Non-pigmented ciliary epithelial cell (primary cell): ENCODE results near the gene PTPRN2.
"Not testable (repeated sequence)": the region's sequence is repeated elsewhere in the genome, so short reads cannot be mapped to it uniquely, and the experiment has no call there.

Experiments
- DNase-seq: peaks from one replicate; pipeline ENCODE4 v3.0.0-alpha.2; 2010; ENCODE audit warnings: low read depth

Gene PTPRN2

GRCh38 chr7:158278745-158279320 is 308.8 kb downstream of the PTPRN2 start:
- DNase-seq = no peak

- no peak for DNase-seq
Observed at GRCh38 chr7:158277219-158278141, 310.1 kb downstream of the PTPRN2 start.

GRCh38 chr7:158276414-158277218 is 311.0 kb downstream of the PTPRN2 start:
- no peak for DNase-seq

- DNase-seq = no peak
Observed at GRCh38 chr7:158275711-158276413, 311.8 kb downstream of the PTPRN2 start.

GRCh38 chr7:158274996-158275395 is 312.6 kb downstream of the PTPRN2 start:
- no peak for DNase-seq

GRCh38 chr7:158274404-158274811 is 313.2 kb downstream of the PTPRN2 start:
- no peak for DNase-seq

GRCh38 chr7:158273756-158274342 is 313.8 kb downstream of the PTPRN2 start:
- DNase-seq = not testable (repeated sequence)

- DNase-seq = no peak
Observed at GRCh38 chr7:158273138-158273651, 314.4 kb downstream of the PTPRN2 start.

GRCh38 chr7:158272509-158273137 is 315.0 kb downstream of the PTPRN2 start:
- DNase-seq = no peak

- no peak for DNase-seq
Observed at GRCh38 chr7:158272091-158272490, 315.5 kb downstream of the PTPRN2 start.

- no peak for DNase-seq
Observed at GRCh38 chr7:158271646-158272045, 316.0 kb downstream of the PTPRN2 start.

- DNase-seq = no peak
Observed at GRCh38 chr7:158270856-158271413, 316.7 kb downstream of the PTPRN2 start.

GRCh38 chr7:158270106-158270775 is 317.4 kb downstream of the PTPRN2 start:
- DNase-seq = no peak

GRCh38 chr7:158268816-158269535 is 318.6 kb downstream of the PTPRN2 start:
- DNase-seq = no peak

- no peak for DNase-seq
Observed at GRCh38 chr7:158267742-158268435, 319.7 kb downstream of the PTPRN2 start.

- DNase-seq = no peak
Observed at GRCh38 chr7:158266817-158267741, 320.5 kb downstream of the PTPRN2 start.

- no peak for DNase-seq
Observed at GRCh38 chr7:158266426-158266816, 321.2 kb downstream of the PTPRN2 start.

- DNase-seq = no peak
Observed at GRCh38 chr7:158265743-158266080, 321.9 kb downstream of the PTPRN2 start.
